ENCODE measurements around the gene GPR37L1. TPM values are rescaled to one million over a fixed set of nuclear protein-coding genes. Genes with fewer than 3 reads are reported as not detected.
A peak's percentile ranks its signal among the peaks of the same experiment; 100 is the strongest.

Gene GPR37L1
- polyA plus RNA-seq, 6 donors from 2014 or later, result 0.10 to 0.50 (median 0.37) TPM; not detected in 3

- peak overlapping the region in 4 of 6 donors; percentile 28 to 96 (median 36) for H3K27ac Mint-ChIP-seq
- H3K9me3 Mint-ChIP-seq, result no peaks in the 10 kb centered on the region
- no peak for ATAC-seq (ENCODE audit: low read depth in 2 of 2)
- peak overlapping the region in 2 of 8 donors; percentile 45 to 84 for H3K4me3 Mint-ChIP-seq
- H3K36me3 Mint-ChIP-seq, result peaks cover 4 to 15% of the 10 kb centered on the region in 2 donors
- H3K27me3 Mint-ChIP-seq, result no peaks in the 10 kb centered on the region
- no peak for DNase-seq
- peaks cover 47 to 76% (median 70%) of the 10 kb centered on the region in 3 donors for H3K4me1 Mint-ChIP-seq
Observed at GRCh38 chr1:202157945-202158344, 35.2 kb downstream of the GPR37L1 start.

- no peak for DNase-seq
- peak overlapping the region; percentile 88 to 98 (median 96) for H3K4me3 Mint-ChIP-seq
- H3K36me3 Mint-ChIP-seq, result peaks cover 4 to 9% of the 10 kb centered on the region in 2 donors
- H3K27ac Mint-ChIP-seq, result peak overlapping the region; percentile 88 to 99 (median 96)
- H3K27me3 Mint-ChIP-seq, result no peaks in the 10 kb centered on the region
- no peak for ATAC-seq (ENCODE audit: low read depth in 2 of 2)
- H3K9me3 Mint-ChIP-seq, result no peaks in the 10 kb centered on the region
- peaks cover 57 to 86% (median 74%) of the 10 kb centered on the region in 3 donors for H3K4me1 Mint-ChIP-seq
Observed at GRCh38 chr1:202158810-202159533, 36.3 kb downstream of the GPR37L1 start.

GRCh38 chr1:202159534-202160371, 37.0 kb downstream of the GPR37L1 start:
- DNase-seq (peak; percentile 44), ATAC-seq (ENCODE audit: low read depth in 2 of 2) (no peak)
- H3K9me3 Mint-ChIP-seq, result no peaks in the 10 kb centered on the region
- peak overlapping the region; percentile 88 to 98 (median 96) for H3K4me3 Mint-ChIP-seq
- no peaks in the 10 kb centered on the region for H3K27me3 Mint-ChIP-seq
- peaks cover under 1 to 5% of the 10 kb centered on the region in 2 donors for H3K36me3 Mint-ChIP-seq
- peaks cover 62 to 92% (median 79%) of the 10 kb centered on the region in 3 donors for H3K4me1 Mint-ChIP-seq
- peak overlapping the region; percentile 88 to 99 (median 96) for H3K27ac Mint-ChIP-seq

GRCh38 chr1:202160377-202160940, 37.7 kb downstream of the GPR37L1 start, which contains the start of gene PTPN7:
Gene PTPN7 (minus strand): TSS chr1:202160602. CDS start chr1:202159402, 1,200 bp downstream.
- no peaks in the 10 kb centered on the region for H3K36me3 Mint-ChIP-seq
- no peaks in the 10 kb centered on the region for H3K9me3 Mint-ChIP-seq
- H3K4me3 Mint-ChIP-seq, result peak within 1 kb of the TSS; percentile 88 to 98 (median 96)
- no peaks in the 10 kb centered on the region for H3K27me3 Mint-ChIP-seq
- DNase-seq (peak; percentile 80), ATAC-seq (ENCODE audit: low read depth in 2 of 2) (peak; percentile 63 to 69)
- peaks cover 60 to 92% (median 78%) of the 10 kb centered on the region in 3 donors for H3K4me1 Mint-ChIP-seq
- H3K27ac Mint-ChIP-seq, result peak within 1 kb of the TSS; percentile 88 to 99 (median 96)

GRCh38 chr1:202161151-202162046, 38.7 kb downstream of the GPR37L1 start:
- Mint-ChIP-seq H3K27ac (peak overlapping the region; percentile 25 to 99 (median 96)), H3K27me3 (no peaks in the 10 kb centered on the region), H3K4me3 (peak overlapping the region; percentile 88 to 98 (median 96)), H3K4me1 (peaks cover 63 to 94% (median 84%) of the 10 kb centered on the region in 3 donors), H3K9me3 (no peaks in the 10 kb centered on the region), H3K36me3 (no peaks in the 10 kb centered on the region)
- ATAC-seq (ENCODE audit: low read depth in 2 of 2) (no peak), DNase-seq (no peak)

GRCh38 chr1:202162047-202162417, 39.3 kb downstream of the GPR37L1 start:
- no peaks in the 10 kb centered on the region for H3K9me3 Mint-ChIP-seq
- H3K4me1 Mint-ChIP-seq, result peaks cover 67 to 96% (median 91%) of the 10 kb centered on the region in 3 donors
- ATAC-seq (ENCODE audit: low read depth in 2 of 2), result peak in 1 of 2 donors; percentile 18
- peak overlapping the region; percentile 56 to 98 (median 96) for H3K4me3 Mint-ChIP-seq
- no peaks in the 10 kb centered on the region for H3K36me3 Mint-ChIP-seq
- DNase-seq, result peak; percentile 49
- H3K27me3 Mint-ChIP-seq, result no peaks in the 10 kb centered on the region
- H3K27ac Mint-ChIP-seq, result peak overlapping the region in 3 of 6 donors; percentile 33 to 74 (median 65)

GRCh38 chr1:202162418-202163280, 39.9 kb downstream of the GPR37L1 start:
- peak overlapping the region in 5 of 6 donors; percentile 44 to 92 (median 71) for H3K27ac Mint-ChIP-seq
- DNase-seq (no peak), ATAC-seq (ENCODE audit: low read depth in 2 of 2) (no peak)
- peak overlapping the region; percentile 53 to 98 (median 92) for H3K4me3 Mint-ChIP-seq
- H3K9me3 Mint-ChIP-seq, result no peaks in the 10 kb centered on the region
- H3K4me1 Mint-ChIP-seq, result peaks cover 67 to 90% (median 89%) of the 10 kb centered on the region in 3 donors
- H3K27me3 Mint-ChIP-seq, result no peaks in the 10 kb centered on the region
- H3K36me3 Mint-ChIP-seq, result no peaks in the 10 kb centered on the region

- Mint-ChIP-seq H3K4me1 (peaks cover 66 to 80% (median 79%) of the 10 kb centered on the region in 3 donors), H3K36me3 (no peaks in the 10 kb centered on the region), H3K9me3 (no peaks in the 10 kb centered on the region), H3K27me3 (peaks cover 0 to 7% (median 0%) of the 10 kb centered on the region in 3 donors), H3K27ac (peak overlapping the region; percentile 42 to 96 (median 84)), H3K4me3 (peak overlapping the region in 7 of 8 donors; percentile 12 to 91 (median 83))
- DNase-seq (no peak), ATAC-seq (ENCODE audit: low read depth in 2 of 2) (no peak)
Observed at GRCh38 chr1:202163281-202164270, 40.9 kb downstream of the GPR37L1 start.

GRCh38 chr1:202164271-202165037, 41.7 kb downstream of the GPR37L1 start:
- Mint-ChIP-seq H3K27me3 (peaks cover 0 to 7% (median 0%) of the 10 kb centered on the region in 3 donors), H3K9me3 (no peaks in the 10 kb centered on the region), H3K4me3 (peak overlapping the region; percentile 52 to 91 (median 85)), H3K36me3 (no peaks in the 10 kb centered on the region), H3K4me1 (peaks cover 58 to 72% (median 71%) of the 10 kb centered on the region in 3 donors), H3K27ac (peak overlapping the region; percentile 71 to 96 (median 90))
- DNase-seq (peak; percentile 94), ATAC-seq (ENCODE audit: low read depth in 2 of 2) (peak; percentile 88 to 90)

- no peaks in the 10 kb centered on the region for H3K9me3 Mint-ChIP-seq
- ATAC-seq (ENCODE audit: low read depth in 2 of 2), result no peak
- peaks cover 48 to 62% (median 61%) of the 10 kb centered on the region in 3 donors for H3K4me1 Mint-ChIP-seq
- H3K27me3 Mint-ChIP-seq, result peaks cover 0 to 7% (median 0%) of the 10 kb centered on the region in 3 donors
- H3K4me3 Mint-ChIP-seq, result peak overlapping the region; percentile 52 to 91 (median 85)
- no peak for DNase-seq
- no peaks in the 10 kb centered on the region for H3K36me3 Mint-ChIP-seq
- peak overlapping the region; percentile 71 to 96 (median 89) for H3K27ac Mint-ChIP-seq
Observed at GRCh38 chr1:202165267-202165941, 42.7 kb downstream of the GPR37L1 start.
